Testis (tissue), 3 donors: ENCODE measurements around the gene DAP. TPM values are rescaled to one million over a fixed set of nuclear protein-coding genes. Genes with fewer than 3 reads are reported as not detected.
"Not testable (repeated sequence)": the region's sequence is repeated elsewhere in the genome, so short reads cannot be mapped to it uniquely, and the experiment has no call there.

Experiments used
- DNase-seq: peaks from one replicate; pipeline ENCODE4 v3.0.0-alpha.2; 2019
- H3K27ac ChIP-seq, 2 donors: fragments of 200-600 bp; sonication (generic); one replicate each; pipeline ENCODE4 v1.5.1; 2019
- H3K27me3 ChIP-seq: fragments of 200-600 bp; sonication (generic); one replicate; pipeline ENCODE4 v1.5.1; 2019
- H3K36me3 ChIP-seq: fragments of 200-600 bp; sonication (generic); one replicate; pipeline ENCODE4 v1.5.1; 2017; ENCODE audit warnings: low read depth; ENCODE audit errors: missing control alignments
- H3K4me1 ChIP-seq: fragments of 200-600 bp; sonication (generic); one replicate; pipeline ENCODE4 v1.5.1; 2019
- H3K4me3 ChIP-seq, 2 donors: fragments of 200-600 bp; sonication (generic); one replicate each; pipeline ENCODE4 v1.5.1; 2017 to 2019
- H3K9me3 ChIP-seq: fragments of 200-600 bp; sonication (generic); one replicate; pipeline ENCODE4 v1.5.1; 2017
- CTCF ChIP-seq, 3 experiments: fragments of 450-650 bp in 2 of 3; fragments of 200-600 bp in 1 of 3; sonication (generic) in 1 of 3; IDR thresholded peaks; one replicate each; pipeline ENCODE4 v1.5.1; 2016 to 2019; ENCODE audit warnings: antibody characterized with exemption in 3 of 3, mild to moderate bottlenecking in 2 of 3, moderate library complexity in 1 of 3
- POLR2A ChIP-seq: fragments of 450-650 bp; IDR thresholded peaks from one replicate; pipeline ENCODE4 v1.6.1; 2017; ENCODE audit warnings: antibody characterized with exemption, mild to moderate bottlenecking, moderate library complexity
- WGBS, 2 donors: methylation state at CpG; one replicate each; pipeline ENCODE4 v1.1.5; 2018; 5-methylcytosine and 5-hydroxymethylcytosine counted together
- intact Hi-C: fragments of 100-400 bp; cut with DNase I; formaldehyde crosslinking; loops from one replicate; pipeline ENCODE4 v1.15.1; 2023; ENCODE audit warnings: low total_unique reads
- polyA plus RNA-seq: library from polyadenylated mRNA; stranded (reverse); fragments of 350-450 nt; fragmentation: Illumina TruSeq; extraction: RNeasy Lipid Tissue Mini Kit (QIAGEN cat#74804); gene quantifications from one replicate; pipeline ENCODE4 v1.2.3, GENCODE V29; 2014; ENCODE audit warnings: low read depth, low replicate concordance; ENCODE audit not compliant: insufficient read depth
- total RNA-seq, 2 donors: library from RNA; depleted of rRNA; stranded (reverse); fragments of >200 nt; gene quantifications; one replicate each; pipeline ENCODE4 v1.2.3, GENCODE V29; 2016

The DAP gene
- total and polyA plus RNA-seq, 3 donors from 2014 or later: 46.3 to 92.2 (median 48.1) TPM

- Histone ChIP-seq H3K4me1 (no peaks in the 10 kb centered on the region), H3K27ac (no peak overlapping the region)
These were observed 36.1 kb downstream of the DAP start for GRCh38 chr5:10724781-10725507.

GRCh38 chr5:10723514-10723913 lies 37.5 kb downstream of the DAP start:
- no peak for DNase-seq
- TF ChIP-seq CTCF (IDR thresholded peaks at IDR 0.05) (no peak), POLR2A (no peak)
- Histone ChIP-seq H3K4me3 (no peak overlapping the region), H3K36me3 (no peaks in the 10 kb centered on the region), H3K27ac (no peak overlapping the region), H3K27me3 (no peaks in the 10 kb centered on the region), H3K4me1 (no peaks in the 10 kb centered on the region), H3K9me3 (no peaks in the 10 kb centered on the region)
- intact Hi-C loops: no loop called here
- WGBS, 2 donors: 83 to 90% methylated on average over 1 of the region's 1 CpG

More at GRCh38 chr5:10724781-10725507, 36.1 kb downstream of the DAP start:
- intact Hi-C loops: no loop called here
- Histone ChIP-seq H3K9me3 (no peaks in the 10 kb centered on the region), H3K36me3 (no peaks in the 10 kb centered on the region), H3K27me3 (no peaks in the 10 kb centered on the region), H3K4me3 (no peak overlapping the region)
- 83 to 88% methylated on average over 16 of the region's 16 CpGs for WGBS, 2 donors
- DNase-seq: no peak
- TF ChIP-seq POLR2A: no peak
- no peak for TF ChIP-seq CTCF (IDR thresholded peaks at IDR 0.05)

- 93 to 95% methylated on average over 3 to 4 of the region's 4 CpGs for WGBS, 2 donors
These were observed 40.3 kb downstream of the DAP start for GRCh38 chr5:10720766-10721165.

GRCh38 chr5:10719965-10720364 lies 41.1 kb downstream of the DAP start:
- Histone ChIP-seq H3K27me3 (no peaks in the 10 kb centered on the region), H3K27ac (no peak overlapping the region), H3K4me1 (no peaks in the 10 kb centered on the region), H3K36me3 (no peaks in the 10 kb centered on the region), H3K9me3 (no peaks in the 10 kb centered on the region), H3K4me3 (no peak overlapping the region)
- TF ChIP-seq CTCF (IDR thresholded peaks at IDR 0.05): no peak
- no peak for TF ChIP-seq POLR2A
- DNase-seq: no peak
- WGBS, 2 donors: 91 to 100% methylated on average over 2 of the region's 2 CpGs
- intact Hi-C loops: no loop called here

More at GRCh38 chr5:10720766-10721165, 40.3 kb downstream of the DAP start:
- H3K27me3 ChIP-seq, H3K9me3 ChIP-seq, H3K36me3 ChIP-seq, DNase-seq, H3K4me3 ChIP-seq, H3K27ac ChIP-seq, intact Hi-C loops, H3K4me1 ChIP-seq: not testable (repeated sequence)

DNA sequence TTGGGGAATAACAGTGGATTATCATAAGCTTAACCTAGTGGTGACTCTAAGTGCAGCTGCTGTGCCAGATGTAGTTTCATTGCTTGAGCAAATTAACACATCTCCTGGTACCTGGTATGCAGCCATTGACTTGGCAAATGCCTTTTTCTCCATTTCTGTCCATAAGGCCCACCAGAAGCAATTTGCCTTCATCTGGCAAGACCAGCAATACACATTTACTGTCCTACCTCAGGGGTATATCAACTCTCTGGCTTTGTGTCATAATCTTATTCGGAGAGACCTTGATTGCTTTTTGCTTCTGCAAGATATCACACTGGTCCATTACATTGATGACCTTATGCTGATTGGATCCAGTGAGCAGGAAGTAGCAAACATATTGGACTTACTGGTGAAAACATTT lies 42.4 kb downstream of the DAP start:
- H3K36me3 ChIP-seq, DNase-seq, H3K9me3 ChIP-seq, intact Hi-C loops, H3K4me1 ChIP-seq, H3K4me3 ChIP-seq, H3K27me3 ChIP-seq, H3K27ac ChIP-seq: not testable (repeated sequence)
- 94 to 100% methylated on average over 1 of the region's 1 CpG for whole genome bisulfite sequencing, 2 donors

DNA sequence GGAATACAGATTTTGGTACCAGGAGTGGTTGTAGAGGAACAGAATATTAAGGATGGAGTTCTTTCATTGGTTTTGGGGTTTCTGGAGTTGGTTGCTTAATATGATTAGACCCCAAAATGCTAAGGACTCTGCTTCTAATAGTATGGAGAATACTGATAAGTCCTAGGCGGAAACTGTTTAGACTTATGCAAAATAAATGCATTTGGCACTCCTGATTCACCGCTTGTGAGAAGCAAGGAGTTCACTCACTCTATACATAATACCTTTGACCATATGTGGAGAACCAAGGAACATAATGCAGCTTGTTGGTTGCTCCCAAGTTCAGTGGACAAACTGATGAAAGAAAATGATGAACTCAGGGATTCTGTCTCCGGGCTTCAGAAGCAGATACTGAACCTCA lies 44.2 kb downstream of the DAP start:
- intact Hi-C loops: not testable (repeated sequence)

More for the DNA sequence above, 44.2 kb downstream of the DAP start:
- not testable (repeated sequence) for H3K9me3 ChIP-seq, H3K4me1 ChIP-seq, H3K27ac ChIP-seq, H3K36me3 ChIP-seq, H3K27me3 ChIP-seq, H3K4me3 ChIP-seq, DNase-seq
- WGBS, 2 donors: 96 to 98% methylated on average over 3 of the region's 3 CpGs
